Measurements from ENCODE around the gene SMOC2. TPM values are rescaled to one million over a fixed set of nuclear protein-coding genes. Genes with fewer than 3 reads are reported as not detected.

The SMOC2 gene
- total and polyA plus RNA-seq, 2 donors (not counting 1 experiment from before 2014, with no cell fraction given) = 0.37 TPM; not detected in 1

DNA sequence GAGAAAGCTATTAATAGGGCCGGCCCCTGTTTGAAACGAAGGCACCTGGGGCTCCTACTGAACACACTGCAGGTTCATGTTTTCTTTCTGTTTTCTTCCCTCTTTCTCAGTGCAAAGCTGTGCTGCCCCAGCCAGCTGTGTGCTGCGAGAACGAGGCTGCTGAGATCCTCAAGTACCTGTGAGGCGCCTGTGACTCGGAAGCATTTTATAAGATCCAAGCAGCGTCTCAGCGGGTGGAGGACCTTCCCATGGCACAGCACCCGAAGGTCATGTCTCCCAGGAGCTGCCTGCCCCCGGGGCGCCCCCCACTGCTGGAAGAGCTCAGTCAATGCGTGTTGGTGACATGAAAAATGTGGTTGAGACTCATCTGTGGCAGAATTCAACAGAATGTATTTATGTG lies 66.3 kb downstream of the SMOC2 start:
- CTCF ChIA-PET = no interaction called here
- DNase-seq (no peak), ATAC-seq (ENCODE audit: low read depth) (no peak)
- Histone ChIP-seq H3K4me2 (replicated peaks; ENCODE audit: low read depth, low read length, poor library complexity, severe bottlenecking) (no peak overlapping the region), H3K36me3 (replicated peaks in 1 of 2; ENCODE audit: control extremely low read depth in 1 of 2, control insufficient read depth in 1 of 2, extremely low read depth in 1 of 2, insufficient read depth in 2 of 2, low read length in 1 of 2) (no peaks in the 10 kb centered on the region), H2AFZ (ENCODE audit: insufficient read depth, low read depth, low read length, poor library complexity, severe bottlenecking) (no peak overlapping the region), H3K27me3 (replicated peaks in 1 of 4; ENCODE audit: control extremely low read depth in 1 of 4, control insufficient read depth in 3 of 4, insufficient read depth in 4 of 4, low read length in 3 of 4) (no peaks in the 10 kb centered on the region), H3K9me3 (ENCODE audit: control extremely low read depth in 1 of 3, control insufficient read depth in 2 of 3, insufficient read depth in 1 of 3, low read length in 2 of 3) (no peaks in the 10 kb centered on the region), H3K4me3 (ENCODE audit: control extremely low read depth in 1 of 5, extremely low read depth in 1 of 5, insufficient read depth in 1 of 5, low read depth in 2 of 5, low read length in 4 of 5) (no peak overlapping the region), H4K20me1 (ENCODE audit: control insufficient read depth, insufficient read depth, low read length, poor library complexity, severe bottlenecking) (no peaks in the 10 kb centered on the region), H3K79me2 (ENCODE audit: control insufficient read depth, insufficient read depth, low read length) (no peaks in the 10 kb centered on the region), H3K9ac (ENCODE audit: low read length) (no peak overlapping the region), H3K27ac (ENCODE audit: low read length in 2 of 2) (no peak overlapping the region), H3K4me1 (ENCODE audit: control insufficient read depth in 2 of 2, insufficient read depth in 2 of 2, low read length in 2 of 2) (no peaks in the 10 kb centered on the region)
- Mint-ChIP-seq H3K27ac (no peak overlapping the region), H3K27me3 (no peaks in the 10 kb centered on the region), H3K4me1 (no peaks in the 10 kb centered on the region), H3K4me3 (no peak overlapping the region), H3K9me3 (ENCODE audit: insufficient read depth) (no peaks in the 10 kb centered on the region)
- POLR2A ChIA-PET = no interaction called here
- 84% methylated on average over 11 of the region's 12 CpGs for WGBS (ENCODE audit: insufficient coverage)
- TF ChIP-seq, protein P1, sequence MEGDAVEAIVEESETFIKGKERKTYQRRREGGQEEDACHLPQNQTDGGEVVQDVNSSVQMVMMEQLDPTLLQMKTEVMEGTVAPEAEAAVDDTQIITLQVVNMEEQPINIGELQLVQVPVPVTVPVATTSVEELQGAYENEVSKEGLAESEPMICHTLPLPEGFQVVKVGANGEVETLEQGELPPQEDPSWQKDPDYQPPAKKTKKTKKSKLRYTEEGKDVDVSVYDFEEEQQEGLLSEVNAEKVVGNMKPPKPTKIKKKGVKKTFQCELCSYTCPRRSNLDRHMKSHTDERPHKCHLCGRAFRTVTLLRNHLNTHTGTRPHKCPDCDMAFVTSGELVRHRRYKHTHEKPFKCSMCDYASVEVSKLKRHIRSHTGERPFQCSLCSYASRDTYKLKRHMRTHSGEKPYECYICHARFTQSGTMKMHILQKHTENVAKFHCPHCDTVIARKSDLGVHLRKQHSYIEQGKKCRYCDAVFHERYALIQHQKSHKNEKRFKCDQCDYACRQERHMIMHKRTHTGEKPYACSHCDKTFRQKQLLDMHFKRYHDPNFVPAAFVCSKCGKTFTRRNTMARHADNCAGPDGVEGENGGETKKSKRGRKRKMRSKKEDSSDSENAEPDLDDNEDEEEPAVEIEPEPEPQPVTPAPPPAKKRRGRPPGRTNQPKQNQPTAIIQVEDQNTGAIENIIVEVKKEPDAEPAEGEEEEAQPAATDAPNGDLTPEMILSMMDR (IDR thresholded peaks at IDR 0.05) = no peak
- no peak for TF ChIP-seq EZH2 (IDR thresholded peaks at IDR 0.05; ENCODE audit: borderline replicate concordance, insufficient read depth, low read depth, low read length, poor library complexity, severe bottlenecking)
- intact Hi-C loops (cut with micrococcal nuclease) = no loop called here

DNA sequence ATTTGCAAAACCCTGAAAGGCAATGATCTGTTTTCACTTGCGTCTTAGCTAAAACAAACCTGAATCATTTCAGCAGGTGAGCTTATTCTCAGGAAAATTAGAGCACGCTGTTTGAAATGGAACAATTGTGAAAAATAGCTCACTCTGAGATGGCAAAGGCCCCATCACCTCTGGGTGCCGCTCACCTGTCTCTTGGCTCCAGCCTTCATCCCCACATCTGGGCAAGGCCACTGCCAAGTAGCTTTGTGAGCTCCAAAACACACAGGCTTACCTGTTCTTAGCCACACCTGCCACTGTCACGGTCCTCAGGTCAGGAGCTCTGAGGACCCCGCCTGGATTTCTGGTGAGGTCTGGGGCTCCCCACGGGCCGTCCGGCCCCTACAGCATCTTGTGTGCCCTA lies 66.7 kb downstream of the SMOC2 start:
- H3K79me2 ChIP-seq (ENCODE audit: control insufficient read depth, insufficient read depth, low read length) = no peaks in the 10 kb centered on the region
- 95% methylated on average over 8 of the region's 8 CpGs for WGBS (ENCODE audit: insufficient coverage)
- no peaks in the 10 kb centered on the region for H3K9me3 ChIP-seq (ENCODE audit: control extremely low read depth in 1 of 3, control insufficient read depth in 2 of 3, insufficient read depth in 1 of 3, low read length in 2 of 3)
- no peaks in the 10 kb centered on the region for H3K4me1 Mint-ChIP-seq
- no peaks in the 10 kb centered on the region for H3K27me3 ChIP-seq (replicated peaks in 1 of 4; ENCODE audit: control extremely low read depth in 1 of 4, control insufficient read depth in 3 of 4, insufficient read depth in 4 of 4, low read length in 3 of 4)
- H3K4me2 ChIP-seq (replicated peaks; ENCODE audit: low read depth, low read length, poor library complexity, severe bottlenecking) = no peak overlapping the region
- H2AFZ ChIP-seq (ENCODE audit: insufficient read depth, low read depth, low read length, poor library complexity, severe bottlenecking) = no peak overlapping the region
- no peak for ATAC-seq (ENCODE audit: low read depth)
- DNase-seq = no peak
- CTCF ChIA-PET = no interaction called here
- no peaks in the 10 kb centered on the region for H3K36me3 ChIP-seq (replicated peaks in 1 of 2; ENCODE audit: control extremely low read depth in 1 of 2, control insufficient read depth in 1 of 2, extremely low read depth in 1 of 2, insufficient read depth in 2 of 2, low read length in 1 of 2)
- H3K27me3 Mint-ChIP-seq = no peaks in the 10 kb centered on the region
- no peak overlapping the region for H3K4me3 ChIP-seq (ENCODE audit: control extremely low read depth in 1 of 5, extremely low read depth in 1 of 5, insufficient read depth in 1 of 5, low read depth in 2 of 5, low read length in 4 of 5)
- H3K27ac ChIP-seq (ENCODE audit: low read length in 2 of 2) = no peak overlapping the region
- TF ChIP-seq, protein P1 (IDR thresholded peaks at IDR 0.05) = no peak
- no peak for TF ChIP-seq EZH2 (IDR thresholded peaks at IDR 0.05; ENCODE audit: borderline replicate concordance, insufficient read depth, low read depth, low read length, poor library complexity, severe bottlenecking)
- POLR2A ChIA-PET = no interaction called here
- no peaks in the 10 kb centered on the region for H3K9me3 Mint-ChIP-seq (ENCODE audit: insufficient read depth)
- no peak overlapping the region for H3K4me3 Mint-ChIP-seq
- intact Hi-C loops (cut with micrococcal nuclease) = no loop called here
- no peaks in the 10 kb centered on the region for H3K4me1 ChIP-seq (ENCODE audit: control insufficient read depth in 2 of 2, insufficient read depth in 2 of 2, low read length in 2 of 2)
- H4K20me1 ChIP-seq (ENCODE audit: control insufficient read depth, insufficient read depth, low read length, poor library complexity, severe bottlenecking) = no peaks in the 10 kb centered on the region
- no peak overlapping the region for H3K9ac ChIP-seq (ENCODE audit: low read length)
- no peak overlapping the region for H3K27ac Mint-ChIP-seq

Data from B cell (primary cell).